Measurements from ENCODE around the gene LAMA5. TPM values are rescaled to one million over a fixed set of nuclear protein-coding genes. Genes with fewer than 3 reads are reported as not detected.

Gene LAMA5
- polyA plus RNA-seq, 2 of the 4 experiments (the other 2 are of a cell fraction) = 20.4 to 196 TPM

DNA sequence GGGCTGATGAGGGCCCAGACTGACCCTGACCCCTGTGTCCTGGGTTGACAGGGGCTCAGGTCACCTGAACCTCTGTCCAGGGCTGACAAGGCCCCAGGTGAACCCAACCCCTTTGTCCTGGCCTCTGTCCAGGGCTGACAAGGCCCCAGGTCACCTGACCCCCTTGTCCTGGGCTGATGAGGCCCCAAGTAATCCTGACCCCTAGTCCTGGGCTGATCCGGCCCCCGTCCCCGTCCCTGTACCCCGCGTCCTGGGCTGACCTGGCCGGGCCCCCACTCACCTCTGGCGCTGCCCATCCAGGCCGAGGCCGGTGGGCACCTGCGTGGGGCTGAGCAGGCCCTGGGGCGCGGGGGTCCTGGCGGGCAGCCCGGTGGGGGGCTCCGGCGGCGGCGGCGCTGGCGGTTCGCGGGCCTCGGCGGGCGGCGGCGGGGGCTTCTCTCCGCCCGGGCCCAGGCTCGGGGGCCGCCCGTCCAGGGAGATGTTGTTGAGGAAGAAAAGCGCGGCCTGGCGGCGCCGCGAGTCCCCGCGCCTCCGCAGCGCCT is 39.6 kb upstream of the LAMA5 start:
- WGBS (ENCODE audit: missing lambda C conversion rate) = no CpG with 5 or more reads among the region's 42 CpGs
- peak overlapping the region; percentile 86 to 99 for H3K27ac ChIP-seq
- H3K9me3 ChIP-seq = no peaks in the 10 kb centered on the region
- FAIRE-seq (no peak), DNase-seq (ENCODE audit: low read depth in 1 of 2, low spot score in 1 of 2) (no peak), ATAC-seq (no peak)
- peak overlapping the region; percentile 98 for H3K4me2 ChIP-seq
- CTCF ChIA-PET = interaction anchor here (1.1 kb wide), 1 partner anchor 107 kb away, joined by 3 read pairs; no protein-coding TSS in a partner anchor
- peaks cover 21% of the 10 kb centered on the region for H3K4me1 ChIP-seq
- TF ChIP-seq, protein P1, sequence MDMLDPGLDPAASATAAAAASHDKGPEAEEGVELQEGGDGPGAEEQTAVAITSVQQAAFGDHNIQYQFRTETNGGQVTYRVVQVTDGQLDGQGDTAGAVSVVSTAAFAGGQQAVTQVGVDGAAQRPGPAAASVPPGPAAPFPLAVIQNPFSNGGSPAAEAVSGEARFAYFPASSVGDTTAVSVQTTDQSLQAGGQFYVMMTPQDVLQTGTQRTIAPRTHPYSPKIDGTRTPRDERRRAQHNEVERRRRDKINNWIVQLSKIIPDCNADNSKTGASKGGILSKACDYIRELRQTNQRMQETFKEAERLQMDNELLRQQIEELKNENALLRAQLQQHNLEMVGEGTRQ (IDR thresholded peaks at IDR 0.05) = 0 out of 2 replicates have a peak, but pooled peaks have one; percentile 8
- no peak for TF ChIP-seq ZSCAN20 (CRISPR knock-in tag; IDR thresholded peaks at IDR 0.05)
- POLR2A ChIA-PET = no interaction called here
- peak overlapping the region; percentile 93 for H3K4me3 ChIP-seq

GRCh38 chr20:62405981-62406513 is 38.9 kb upstream of the LAMA5 start:
- no peak for FAIRE-seq
- no peak for DNase-seq (ENCODE audit: low read depth in 1 of 2, low spot score in 1 of 2)
- no peak for TF ChIP-seq CBX2 (IDR thresholded peaks at IDR 0.05; ENCODE audit: borderline replicate concordance, low read depth)
- TF ChIP-seq RNF2 (IDR thresholded peaks at IDR 0.05; ENCODE audit: borderline replicate concordance, low read depth) = no peak
- TF ChIP-seq TP53 (CRISPR knock-in tag; IDR thresholded peaks at IDR 0.05) = no peak
- no peak for TF ChIP-seq HOXB5 (CRISPR knock-in tag; IDR thresholded peaks at IDR 0.05)
- no peak for TF ChIP-seq RFX5 (IDR thresholded peaks at IDR 0.05)
- no peak for TF ChIP-seq BCL3 (IDR thresholded peaks at IDR 0.05)
- H3K27ac ChIP-seq = peak overlapping the region; percentile 86 to 99; a peak in 4 of 6 replicates
- peaks cover 21% of the 10 kb centered on the region for H3K4me1 ChIP-seq
- ATAC-seq = no peak
- ChIA-PET CTCF (interaction anchor here (1.1 to 2.9 kb wide), 8 partner anchors 10 to 115 kb away, joined by 3 to 14 read pairs (median 7); no protein-coding TSS in a partner anchor), POLR2A (no interaction called here)
- peak overlapping the region; percentile 93 for H3K4me3 ChIP-seq
- no peaks in the 10 kb centered on the region for H3K9me3 ChIP-seq
- H3K4me2 ChIP-seq = peak overlapping the region; percentile 98
- 80% methylated on average over 10 of the region's 10 CpGs for WGBS (ENCODE audit: missing lambda C conversion rate)

DNA sequence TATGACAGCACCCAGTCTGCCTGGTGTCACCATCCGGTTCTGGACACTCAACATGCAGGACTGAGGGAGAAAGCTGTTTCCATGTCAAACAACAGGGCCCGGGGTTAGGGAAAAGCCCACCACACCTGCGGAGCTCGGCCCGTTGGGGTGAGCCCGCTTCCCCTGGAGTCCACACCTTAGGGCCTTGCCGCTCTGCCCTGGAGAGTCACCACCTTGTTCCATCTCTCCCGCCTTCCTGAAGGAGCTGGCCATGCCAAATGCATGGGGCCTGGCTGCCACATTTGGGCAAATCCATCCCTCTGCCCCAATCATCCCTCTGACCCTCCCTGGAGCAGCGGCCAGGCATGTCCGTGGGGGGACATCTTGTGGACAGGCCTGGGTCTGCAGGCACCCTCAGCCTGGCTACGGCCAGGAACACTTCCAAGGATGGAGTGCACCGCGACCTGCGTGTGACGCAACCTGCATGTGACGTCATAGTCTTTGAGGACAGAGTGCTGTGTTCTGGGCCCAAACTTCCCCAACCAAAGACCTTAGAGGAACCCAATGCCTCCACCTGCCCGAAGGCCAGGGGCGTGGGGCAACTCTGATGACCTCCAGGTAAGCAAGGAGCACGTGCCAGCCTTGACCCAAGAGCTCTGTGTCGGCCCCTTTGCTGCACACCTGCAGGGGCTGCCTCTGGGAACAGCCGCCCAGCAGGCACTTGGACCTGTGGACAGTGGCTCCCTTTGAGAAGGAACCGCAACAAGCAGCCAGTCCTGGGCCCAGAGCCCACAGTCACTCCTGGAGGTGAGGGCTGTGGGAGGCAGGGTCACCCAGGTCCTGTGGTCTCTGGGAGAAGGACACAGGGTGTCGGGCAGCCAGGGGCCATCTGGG is 38.2 kb upstream of the LAMA5 start:
- DNase-seq (ENCODE audit: low read depth in 1 of 2, low spot score in 1 of 2) (peak; percentile 43 to 77), FAIRE-seq (no peak), ATAC-seq (peak; percentile 22 to 62; a peak in 5 of 6 replicates)
- Histone ChIP-seq H3K27ac (peak overlapping the region; percentile 15 to 25; a peak in 2 of 6 replicates), H3K4me3 (no peak overlapping the region), H3K4me1 (peaks cover 20% of the 10 kb centered on the region), H3K9me3 (no peaks in the 10 kb centered on the region), H3K4me2 (peak overlapping the region; percentile 98)
- POLR2A ChIA-PET = no interaction called here
- CTCF ChIA-PET = interaction anchor here (0.6 to 2.9 kb wide), 10 partner anchors 9 to 450 kb away, joined by 3 to 14 read pairs (median 6); no protein-coding TSS in a partner anchor
- 80% methylated on average over 23 of the region's 23 CpGs for WGBS (ENCODE audit: missing lambda C conversion rate)
- TF ChIP-seq HES2 (IDR thresholded peaks at IDR 0.05) = no peak
- no peak for TF ChIP-seq CBX2 (IDR thresholded peaks at IDR 0.05; ENCODE audit: borderline replicate concordance, low read depth)
- TF ChIP-seq POLR2A (IDR thresholded peaks at IDR 0.05; ENCODE audit: low read length) = no peak
- TF ChIP-seq HEYL (CRISPR knock-in tag; IDR thresholded peaks at IDR 0.05) = no peak
- TF ChIP-seq, protein P2, sequence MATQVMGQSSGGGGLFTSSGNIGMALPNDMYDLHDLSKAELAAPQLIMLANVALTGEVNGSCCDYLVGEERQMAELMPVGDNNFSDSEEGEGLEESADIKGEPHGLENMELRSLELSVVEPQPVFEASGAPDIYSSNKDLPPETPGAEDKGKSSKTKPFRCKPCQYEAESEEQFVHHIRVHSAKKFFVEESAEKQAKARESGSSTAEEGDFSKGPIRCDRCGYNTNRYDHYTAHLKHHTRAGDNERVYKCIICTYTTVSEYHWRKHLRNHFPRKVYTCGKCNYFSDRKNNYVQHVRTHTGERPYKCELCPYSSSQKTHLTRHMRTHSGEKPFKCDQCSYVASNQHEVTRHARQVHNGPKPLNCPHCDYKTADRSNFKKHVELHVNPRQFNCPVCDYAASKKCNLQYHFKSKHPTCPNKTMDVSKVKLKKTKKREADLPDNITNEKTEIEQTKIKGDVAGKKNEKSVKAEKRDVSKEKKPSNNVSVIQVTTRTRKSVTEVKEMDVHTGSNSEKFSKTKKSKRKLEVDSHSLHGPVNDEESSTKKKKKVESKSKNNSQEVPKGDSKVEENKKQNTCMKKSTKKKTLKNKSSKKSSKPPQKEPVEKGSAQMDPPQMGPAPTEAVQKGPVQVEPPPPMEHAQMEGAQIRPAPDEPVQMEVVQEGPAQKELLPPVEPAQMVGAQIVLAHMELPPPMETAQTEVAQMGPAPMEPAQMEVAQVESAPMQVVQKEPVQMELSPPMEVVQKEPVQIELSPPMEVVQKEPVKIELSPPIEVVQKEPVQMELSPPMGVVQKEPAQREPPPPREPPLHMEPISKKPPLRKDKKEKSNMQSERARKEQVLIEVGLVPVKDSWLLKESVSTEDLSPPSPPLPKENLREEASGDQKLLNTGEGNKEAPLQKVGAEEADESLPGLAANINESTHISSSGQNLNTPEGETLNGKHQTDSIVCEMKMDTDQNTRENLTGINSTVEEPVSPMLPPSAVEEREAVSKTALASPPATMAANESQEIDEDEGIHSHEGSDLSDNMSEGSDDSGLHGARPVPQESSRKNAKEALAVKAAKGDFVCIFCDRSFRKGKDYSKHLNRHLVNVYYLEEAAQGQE (IDR thresholded peaks at IDR 0.05) = no peak
- no peak for TF ChIP-seq BCL3 (IDR thresholded peaks at IDR 0.05)
- no peak for TF ChIP-seq CHD4 (IDR thresholded peaks at IDR 0.05; ENCODE audit: borderline replicate concordance)
- no peak for TF ChIP-seq ZFP36 (IDR thresholded peaks at IDR 0.05; ENCODE audit: borderline replicate concordance, partially characterized antibody)
- TF ChIP-seq TFCP2L1 (CRISPR knock-in tag; IDR thresholded peaks at IDR 0.05) = no peak
- no peak for TF ChIP-seq MAZ (IDR thresholded peaks at IDR 0.05; ENCODE audit: borderline replicate concordance, low read depth, low read length)
- no peak for TF ChIP-seq ZSCAN20 (CRISPR knock-in tag; IDR thresholded peaks at IDR 0.05)
- peak; percentile 36; the same call in 2 of the 3 replicates for TF ChIP-seq SMC3 (IDR thresholded peaks at IDR 0.05)
- TF ChIP-seq RAD21 (conservative IDR thresholded peaks at IDR 0.05 in 1 of 2, IDR thresholded peaks at IDR 0.05 in 1 of 2) = peak; percentile 58 to 71
- no peak for TF ChIP-seq EP300 (IDR thresholded peaks at IDR 0.05)
- peak; percentile 42 for TF ChIP-seq CTCF (IDR thresholded peaks at IDR 0.05)

All from A549 (cell line).